BJ (cell line): ENCODE measurements around the gene KLK15. TPM values are rescaled to one million over a fixed set of nuclear protein-coding genes. Genes with fewer than 3 reads are reported as not detected.

Experiments used
- CTCF ChIA-PET: fragments of 350-600 bp; formaldehyde crosslinking; extraction: SDS; loops from one replicate; lab custom pipeline; 2021; ENCODE audit warnings: antibody characterized with exemption, inconsistent platforms; lab: Yijun Ruan, JAX
- POLR2A ChIA-PET: fragments of 300-600 bp; sonication (Branson Sonifier 250); formaldehyde crosslinking; extraction: SDS; loops from one replicate; lab custom pipeline; 2021; ENCODE audit warnings: antibody characterized with exemption; lab: Charles Lee
- DNase-seq: peaks from one replicate; pipeline ENCODE4 v3.0.0-alpha.2; 2011; ENCODE audit warnings: low read depth
- H3K27me3 ChIP-seq: 2 replicates; pipeline ENCODE4 v1.6.0; 2011; ENCODE audit warnings: low read length; ENCODE audit not compliant: control insufficient read depth, insufficient read depth
- H3K36me3 ChIP-seq: 2 replicates; pipeline ENCODE4 v1.5.1; 2011; ENCODE audit warnings: low read length; ENCODE audit not compliant: control insufficient read depth, insufficient read depth
- H3K4me3 ChIP-seq: 2 replicates; pipeline ENCODE4 v1.5.1; 2011; ENCODE audit warnings: low read depth, mild to moderate bottlenecking, control low read depth, low read length
- CTCF ChIP-seq: IDR thresholded peaks from 2 replicates; pipeline ENCODE4 v1.5.1; 2011; ENCODE audit warnings: low read depth, mild to moderate bottlenecking, control low read depth, inconsistent platforms, low read length, moderate library complexity; ENCODE audit not compliant: insufficient read depth
- polyA plus RNA-seq: library from polyadenylated mRNA; depleted of rRNA; stranded (reverse); fragments of >200 nt; gene quantifications from 2 replicates; pipeline ENCODE4 v1.2.3, GENCODE V29; 2011

KLK15 gene
- polyA plus RNA-seq, 1 experiment, result not detected

- Histone ChIP-seq H3K27me3 (peaks cover 22% of the 10 kb centered on the region), H3K4me3 (no peak overlapping the region), H3K36me3 (no peaks in the 10 kb centered on the region)
- POLR2A ChIA-PET, result no interaction called here
- CTCF ChIA-PET, result interaction anchor here (0.6 kb wide), 1 partner anchor 12 kb away, joined by 3 read pairs; no protein-coding TSS in a partner anchor
- TF ChIP-seq CTCF, result no peak
- no peak for DNase-seq
Observed at GRCh38 chr19:50820549-50821247, 12.7 kb downstream of the KLK15 start.

GRCh38 chr19:50820086-50820485, 13.3 kb downstream of the KLK15 start:
- ChIA-PET CTCF (interaction anchor here (0.6 kb wide), 1 partner anchor 13 kb away, joined by 3 read pairs; no protein-coding TSS in a partner anchor), POLR2A (no interaction called here)
- peaks cover 22% of the 10 kb centered on the region for H3K27me3 ChIP-seq
- no peaks in the 10 kb centered on the region for H3K36me3 ChIP-seq
- no peak overlapping the region for H3K4me3 ChIP-seq
- TF ChIP-seq CTCF, result no peak
- DNase-seq, result no peak

GRCh38 chr19:50819636-50820035, 13.7 kb downstream of the KLK15 start:
- DNase-seq, result no peak
- POLR2A ChIA-PET, result no interaction called here
- TF ChIP-seq CTCF, result no peak
- Histone ChIP-seq H3K4me3 (no peak overlapping the region), H3K36me3 (no peaks in the 10 kb centered on the region), H3K27me3 (peaks cover 22% of the 10 kb centered on the region)
- CTCF ChIA-PET, result interaction anchor here (0.6 to 0.9 kb wide), 3 partner anchors 13 to 86 kb away, joined by 3 read pairs; no protein-coding TSS in a partner anchor

- no peak for DNase-seq
- peaks cover 22% of the 10 kb centered on the region for H3K27me3 ChIP-seq
- H3K36me3 ChIP-seq, result no peaks in the 10 kb centered on the region
- TF ChIP-seq CTCF, result no peak
- CTCF ChIA-PET, result interaction anchor here (0.6 to 0.9 kb wide), 2 partner anchors 37 to 87 kb away, joined by 3 read pairs; no protein-coding TSS in a partner anchor
- POLR2A ChIA-PET, result no interaction called here
- no peak overlapping the region for H3K4me3 ChIP-seq
Observed at GRCh38 chr19:50818859-50819472, 14.4 kb downstream of the KLK15 start.
